DMS53 (cell line): ENCODE measurements around the gene STMND1.
A peak's percentile ranks its signal among the peaks of the same experiment; 100 is the strongest.

Experiments used
- DNase-seq: peaks from one replicate; lab custom pipeline; 2025; lab: John Stamatoyannopoulos, UW

STMND1 gene

GRCh38 chr6:17161076-17161475, 59.2 kb downstream of the STMND1 start:
- DNase-seq: no peak

- no peak for DNase-seq
Observed at GRCh38 chr6:17165383-17165782, 63.5 kb downstream of the STMND1 start.

GRCh38 chr6:17167327-17167979, 65.6 kb downstream of the STMND1 start:
- peak; percentile 87 for DNase-seq

GRCh38 chr6:17169291-17169690, 67.4 kb downstream of the STMND1 start:
- DNase-seq: no peak

GRCh38 chr6:17169711-17170110, 67.9 kb downstream of the STMND1 start:
- DNase-seq: no peak

- no peak for DNase-seq
Observed at GRCh38 chr6:17172836-17173470, 71.1 kb downstream of the STMND1 start.

- no peak for DNase-seq
Observed at GRCh38 chr6:17178326-17178725, 76.5 kb downstream of the STMND1 start.

GRCh38 chr6:17178754-17179529, 77.1 kb downstream of the STMND1 start:
- no peak for DNase-seq

GRCh38 chr6:17179530-17180073, 77.8 kb downstream of the STMND1 start:
- no peak for DNase-seq
